GM12864 (cell line): ENCODE measurements around the gene CRTAC1.

ENCODE experiments used
- DNase-seq: peaks from one replicate; pipeline ENCODE4 v3.0.0-alpha.2; 2011; ENCODE audit warnings: low read depth
- H3K4me3 ChIP-seq: 2 replicates; pipeline ENCODE4 v1.5.1; 2011; ENCODE audit warnings: mild to moderate bottlenecking, low read depth, low read length, control low read depth
- TF ChIP-seq, protein P1 (sequence below): IDR thresholded peaks from 2 replicates; pipeline ENCODE4 v1.5.1; 2011; ENCODE audit warnings: low read depth, mild to moderate bottlenecking, moderate library complexity, low read length, control low read depth, inconsistent platforms; ENCODE audit errors: missing control alignments

CRTAC1 gene

DNA sequence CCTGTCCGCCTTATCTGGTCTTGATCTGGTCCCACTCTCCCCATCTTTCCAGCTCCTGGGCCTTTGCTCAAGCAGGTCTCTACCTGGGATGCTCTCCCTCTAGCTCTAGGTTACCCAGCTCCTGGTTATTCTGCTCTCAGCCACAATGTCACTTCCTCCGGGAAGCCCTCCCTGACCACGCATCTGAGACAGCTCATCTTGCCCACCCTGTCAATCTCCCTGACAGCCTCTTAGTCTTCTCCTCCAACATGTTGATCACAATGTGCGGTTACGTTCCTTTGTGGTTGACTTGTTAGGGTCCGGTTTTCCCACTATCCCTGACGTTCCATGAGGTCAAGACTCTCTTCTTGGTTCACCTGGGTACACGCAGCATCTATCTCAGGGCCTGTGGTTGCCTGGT, 125.1 kb downstream of the CRTAC1 start:
- TF ChIP-seq, protein P1, sequence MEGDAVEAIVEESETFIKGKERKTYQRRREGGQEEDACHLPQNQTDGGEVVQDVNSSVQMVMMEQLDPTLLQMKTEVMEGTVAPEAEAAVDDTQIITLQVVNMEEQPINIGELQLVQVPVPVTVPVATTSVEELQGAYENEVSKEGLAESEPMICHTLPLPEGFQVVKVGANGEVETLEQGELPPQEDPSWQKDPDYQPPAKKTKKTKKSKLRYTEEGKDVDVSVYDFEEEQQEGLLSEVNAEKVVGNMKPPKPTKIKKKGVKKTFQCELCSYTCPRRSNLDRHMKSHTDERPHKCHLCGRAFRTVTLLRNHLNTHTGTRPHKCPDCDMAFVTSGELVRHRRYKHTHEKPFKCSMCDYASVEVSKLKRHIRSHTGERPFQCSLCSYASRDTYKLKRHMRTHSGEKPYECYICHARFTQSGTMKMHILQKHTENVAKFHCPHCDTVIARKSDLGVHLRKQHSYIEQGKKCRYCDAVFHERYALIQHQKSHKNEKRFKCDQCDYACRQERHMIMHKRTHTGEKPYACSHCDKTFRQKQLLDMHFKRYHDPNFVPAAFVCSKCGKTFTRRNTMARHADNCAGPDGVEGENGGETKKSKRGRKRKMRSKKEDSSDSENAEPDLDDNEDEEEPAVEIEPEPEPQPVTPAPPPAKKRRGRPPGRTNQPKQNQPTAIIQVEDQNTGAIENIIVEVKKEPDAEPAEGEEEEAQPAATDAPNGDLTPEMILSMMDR, result no peak
- DNase-seq, result no peak
- no peak overlapping the region for H3K4me3 ChIP-seq

DNA sequence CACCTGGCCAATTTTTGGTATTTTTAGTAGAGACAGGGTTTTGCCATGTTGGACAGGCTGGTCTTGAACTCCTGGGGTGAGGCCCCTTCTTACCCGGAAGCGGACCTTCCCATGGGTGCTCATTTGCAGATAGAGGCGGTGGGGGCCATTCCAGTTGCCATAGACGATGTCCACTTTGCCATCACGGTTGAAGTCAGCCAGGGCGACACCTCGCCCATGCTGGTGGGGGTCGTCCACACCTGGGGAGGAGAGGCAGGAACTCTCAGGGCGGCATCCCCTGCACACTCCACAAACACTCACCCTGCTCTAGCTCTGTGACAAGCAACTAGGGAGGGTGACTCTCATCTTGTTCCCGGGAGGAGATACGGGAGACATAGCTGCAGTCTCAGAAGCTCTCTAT, 125.8 kb downstream of the CRTAC1 start:
- H3K4me3 ChIP-seq, result no peak overlapping the region
- DNase-seq, result no peak
- TF ChIP-seq, protein P1, result no peak

DNA sequence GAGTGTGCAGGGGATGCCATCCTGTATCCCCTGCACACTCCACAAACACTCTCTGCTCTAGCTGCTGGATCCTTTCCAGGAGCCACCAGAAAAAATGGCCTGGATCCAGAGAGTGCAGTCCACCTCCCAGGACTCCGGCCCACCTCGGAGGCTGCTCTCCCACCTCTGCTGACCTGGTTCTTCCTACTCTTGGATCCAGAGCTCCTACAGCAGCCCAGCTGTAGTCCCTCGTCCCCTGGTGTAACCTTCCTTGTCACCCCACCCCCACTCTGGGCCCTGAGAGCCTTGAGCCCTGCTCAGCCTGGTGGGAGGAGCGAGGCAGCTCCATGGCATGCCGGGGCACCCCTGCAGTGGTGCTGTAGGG, 126.4 kb downstream of the CRTAC1 start:
- no peak for DNase-seq
- no peak overlapping the region for H3K4me3 ChIP-seq
- TF ChIP-seq, protein P1, result no peak

DNA sequence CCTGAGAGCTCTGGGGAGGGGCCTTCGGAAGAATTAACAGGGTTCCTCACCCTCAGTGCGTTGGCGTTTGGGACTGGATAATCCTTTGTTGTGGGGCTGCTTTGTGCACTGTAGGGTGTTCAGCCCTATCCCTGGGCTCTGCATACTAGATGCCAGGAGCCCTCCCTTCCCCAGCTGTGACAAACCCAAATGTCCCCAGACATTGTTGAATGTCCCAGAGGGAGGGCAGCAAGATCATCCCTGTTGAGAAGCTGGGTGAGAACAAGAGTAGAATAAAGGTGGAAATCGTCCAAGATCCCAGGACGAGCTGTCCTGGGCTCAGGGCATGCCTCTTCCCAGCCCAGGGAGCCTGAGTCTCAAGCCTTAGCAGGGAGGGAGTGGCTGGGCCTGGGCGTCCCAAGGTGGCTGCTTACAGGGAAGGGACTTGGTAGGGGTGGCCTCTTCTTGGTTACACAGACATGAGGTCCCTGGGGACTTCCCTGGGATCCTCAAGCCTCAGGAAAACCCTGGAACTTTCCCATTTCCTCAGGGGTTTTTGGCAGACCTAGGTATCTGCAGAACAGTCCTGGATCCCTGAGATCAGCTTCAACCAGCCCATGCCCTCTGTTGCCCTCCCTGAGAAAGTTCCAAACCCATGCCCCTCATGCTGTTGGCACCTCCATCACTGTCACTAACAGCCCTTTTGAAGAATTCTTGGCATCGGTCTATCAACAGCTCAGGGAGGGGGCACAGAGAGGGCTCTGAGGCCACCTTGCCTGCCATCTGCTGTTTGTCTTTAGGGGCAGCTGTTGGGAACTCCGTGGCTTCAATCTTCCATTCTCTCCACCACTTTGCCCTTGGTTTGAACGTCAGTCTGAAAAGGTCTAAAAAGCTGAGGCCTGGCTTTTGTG, 127.0 kb downstream of the CRTAC1 start:
- H3K4me3 ChIP-seq, result no peak overlapping the region
- TF ChIP-seq, protein P1, result no peak
- no peak for DNase-seq

DNA sequence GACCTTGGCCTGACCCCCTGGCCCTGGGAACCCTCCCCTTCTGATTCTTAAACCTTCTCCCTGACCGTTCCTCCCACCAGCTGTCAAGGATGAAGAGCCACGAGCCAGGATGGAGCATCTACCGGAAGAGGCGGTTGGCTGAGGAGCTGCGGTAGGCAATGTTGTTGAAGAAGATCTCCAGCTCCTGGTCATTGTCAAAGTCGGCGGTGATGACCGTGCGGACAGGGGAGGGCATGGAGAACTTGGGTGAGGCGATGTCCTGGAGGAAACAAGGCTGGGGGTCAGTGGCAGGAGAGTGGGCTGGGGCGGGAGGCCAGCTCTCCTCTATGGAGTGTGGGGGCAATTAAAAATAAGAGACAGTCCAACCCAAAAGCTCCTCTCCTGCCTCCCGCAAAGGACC, 129.0 kb downstream of the CRTAC1 start:
- no peak for DNase-seq
- TF ChIP-seq, protein P1, result no peak
- H3K4me3 ChIP-seq, result no peak overlapping the region

DNA sequence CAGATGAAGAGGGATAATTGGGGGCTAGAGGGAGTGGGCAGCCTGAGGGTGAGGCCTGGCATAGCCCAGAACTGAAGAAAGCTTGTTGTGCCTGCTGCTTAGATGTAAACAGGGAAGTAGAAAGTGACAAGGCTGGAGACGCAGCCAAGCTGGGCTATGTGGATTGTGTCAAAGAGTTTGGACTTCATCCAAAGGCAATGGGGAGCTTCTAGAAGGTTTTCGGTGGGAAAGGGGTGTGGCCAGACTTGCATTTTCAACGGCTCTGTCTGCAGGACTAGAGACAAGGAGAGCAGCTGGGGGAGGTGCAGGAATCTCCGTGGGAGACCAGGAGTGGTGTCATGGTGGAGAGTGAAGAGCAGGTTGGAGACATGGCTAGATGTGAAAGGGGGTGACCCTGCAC, 132.0 kb downstream of the CRTAC1 start:
- H3K4me3 ChIP-seq, result no peak overlapping the region
- TF ChIP-seq, protein P1, result no peak
- no peak for DNase-seq
